HL-60/S4 (cell line): ENCODE data around the gene TAOK2.

Experiments used
- in situ Hi-C: fragments of 300-500 bp; cut with MboI; formaldehyde crosslinking; loops from 2 replicates; pipeline ENCODE4 v1.14.3; 2022; ENCODE audit warnings: low sequenced_read_pairs

TAOK2 gene

GRCh38 chr16:29962344-29962994 is 11.2 kb upstream of the TAOK2 start:
- in situ Hi-C loops, result no loop called here

- in situ Hi-C loops, result no loop called here
These were observed 10.5 kb upstream of the TAOK2 start for GRCh38 chr16:29963021-29963743.

- in situ Hi-C loops, result no loop called here
These were observed 5.5 kb upstream of the TAOK2 start for GRCh38 chr16:29968205-29968604.

- in situ Hi-C loops, result no loop called here
These were observed 2.4 kb upstream of the TAOK2 start for GRCh38 chr16:29971304-29971703.

GRCh38 chr16:29972500-29972899 is 1.2 kb upstream of the TAOK2 start:
- in situ Hi-C loops, result no loop called here

GRCh38 chr16:29972992-29973383 is 680 bp upstream of the TAOK2 start:
- in situ Hi-C loops, result no loop called here

GRCh38 chr16:29974291-29975133 is 844 bp downstream of the TAOK2 start:
- in situ Hi-C loops, result no loop called here

- in situ Hi-C loops, result no loop called here
These were observed 1.5 kb downstream of the TAOK2 start for GRCh38 chr16:29975134-29975538.

- in situ Hi-C loops, result no loop called here
These were observed 2.3 kb downstream of the TAOK2 start for GRCh38 chr16:29975811-29976511.

- in situ Hi-C loops, result no loop called here
These were observed 3.6 kb downstream of the TAOK2 start for GRCh38 chr16:29977063-29977825.

GRCh38 chr16:29978081-29978480 is 4.4 kb downstream of the TAOK2 start:
- in situ Hi-C loops, result no loop called here

GRCh38 chr16:29978564-29979270 is 5.0 kb downstream of the TAOK2 start:
- in situ Hi-C loops, result no loop called here

GRCh38 chr16:29982560-29983419 is 9.1 kb downstream of the TAOK2 start:
- in situ Hi-C loops, result no loop called here

GRCh38 chr16:29983420-29984136 is 9.9 kb downstream of the TAOK2 start:
- in situ Hi-C loops, result no loop called here

- in situ Hi-C loops, result no loop called here
These were observed 10.6 kb downstream of the TAOK2 start for GRCh38 chr16:29984137-29984763.

- in situ Hi-C loops, result no loop called here
These were observed 11.1 kb downstream of the TAOK2 start for GRCh38 chr16:29984764-29985147.

- in situ Hi-C loops, result no loop called here
These were observed 11.7 kb downstream of the TAOK2 start for GRCh38 chr16:29985271-29985811.
